SK-N-SH (cell line): ENCODE data around the gene LSM3. TPM values are rescaled to one million over a fixed set of nuclear protein-coding genes. Genes with fewer than 3 reads are reported as not detected.
A peak's percentile ranks its signal among the peaks of the same experiment; 100 is the strongest.

Source experiments
- CTCF ChIA-PET: fragments of 300-600, 350-600 bp; formaldehyde crosslinking; extraction: SDS; loops from one replicate; lab custom pipeline; 2021; lab: Yijun Ruan, JAX
- POLR2A ChIA-PET: fragments of 350-600 bp; sonication (Branson Sonifier 250); formaldehyde crosslinking; extraction: SDS; loops from one replicate; lab custom pipeline; 2020; ENCODE audit warnings: antibody characterized with exemption, inconsistent platforms; lab: Yijun Ruan, JAX
- DNase-seq: peaks from one replicate; pipeline ENCODE4 v3.0.0; 2012
- H2AFZ ChIP-seq: fragments of 200-600 bp; sonication (generic); 2 replicates; pipeline ENCODE4 v1.8.1; 2016; ENCODE audit warnings: antibody characterized with exemption, mild to moderate bottlenecking, low read depth
- H3F3A ChIP-seq: fragments of 200-600 bp; sonication (generic); replicated peaks from 2 replicates; pipeline ENCODE3; 2016; ENCODE audit warnings: antibody characterized with exemption, mild to moderate bottlenecking; ENCODE audit not compliant: insufficient read depth
- H3K27ac ChIP-seq, 2 experiments: fragments of 200-500 bp in 1 of 2; fragments of 200-600 bp in 1 of 2; sonication (Bioruptor generic) in 1 of 2; sonication (generic), shearing (Covaris generic) in 1 of 2; 2 replicates each; pipeline versions ENCODE4 v1.5.1 to v1.6.1; 2014 to 2016; ENCODE audit warnings: low read depth in 2 of 2, inconsistent platforms in 1 of 2, low read length in 1 of 2, mild to moderate bottlenecking in 1 of 2, mixed read lengths in 1 of 2
- H3K27me3 ChIP-seq: fragments of 200-600 bp; sonication (generic), shearing (Covaris generic); 2 replicates; pipeline ENCODE4 v1.6.1; 2016; ENCODE audit warnings: mixed run types; ENCODE audit not compliant: insufficient read depth
- H3K36me3 ChIP-seq, 2 experiments: fragments of 200-500 bp in 1 of 2; fragments of 200-600 bp in 1 of 2; sonication (Bioruptor generic) in 1 of 2; sonication (generic) in 1 of 2; replicated peaks in 1 of 2; 2 replicates each; pipeline versions ENCODE3 to v1.5.1; 2014 to 2016; ENCODE audit warnings: low read length in 1 of 2, mild to moderate bottlenecking in 1 of 2; ENCODE audit not compliant: insufficient read depth in 2 of 2, control insufficient read depth in 1 of 2
- H3K4me1 ChIP-seq, 2 experiments: fragments of 200-500 bp in 1 of 2; fragments of 200-600 bp in 1 of 2; sonication (Bioruptor generic) in 1 of 2; sonication (generic), shearing (Covaris generic) in 1 of 2; 2 replicates each; pipeline versions ENCODE4 v1.5.1 to v1.6.1; 2014 to 2016; ENCODE audit warnings: low read depth in 1 of 2, low read length in 1 of 2, mixed run types in 1 of 2; ENCODE audit not compliant: insufficient read depth in 2 of 2, control insufficient read depth in 1 of 2
- H3K4me2 ChIP-seq: fragments of 200-600 bp; sonication (generic), shearing (Covaris generic); 2 replicates; pipeline ENCODE4 v1.6.1; 2017; ENCODE audit warnings: mixed run types
- H3K4me3 ChIP-seq, 2 experiments: fragments of 200-500 bp in 1 of 2; fragments of 200-600 bp in 1 of 2; sonication (Bioruptor generic) in 1 of 2; sonication (generic), shearing (Covaris generic) in 1 of 2; 2 replicates each; pipeline versions ENCODE4 v1.5.1 to v1.8.1; 2014 to 2016; ENCODE audit warnings: low read depth in 2 of 2, inconsistent platforms in 1 of 2, low read length in 1 of 2, mild to moderate bottlenecking in 1 of 2, mixed read lengths in 1 of 2, moderate library complexity in 1 of 2
- H3K79me2 ChIP-seq: fragments of 200-600 bp; sonication (generic); 2 replicates; pipeline ENCODE4 v1.8.1; 2017; ENCODE audit warnings: mild to moderate bottlenecking; ENCODE audit not compliant: insufficient read depth
- H3K9ac ChIP-seq: fragments of 200-600 bp; sonication (generic); 2 replicates; pipeline ENCODE4 v1.6.1; 2017; ENCODE audit warnings: mixed run types
- H3K9me2 ChIP-seq: fragments of 200-600 bp; sonication (generic); 2 replicates; pipeline ENCODE4 v1.6.1; 2017; ENCODE audit warnings: mixed run types
- H3K9me3 ChIP-seq: fragments of 200-600 bp; sonication (generic); 2 replicates; pipeline ENCODE4 v1.6.1; 2017; ENCODE audit warnings: mixed run types, mild to moderate bottlenecking, moderate library complexity
- H4K20me1 ChIP-seq: fragments of 200-600 bp; sonication (generic); 2 replicates; pipeline ENCODE4 v1.6.1; 2017; ENCODE audit warnings: mild to moderate bottlenecking, mixed run types; ENCODE audit not compliant: insufficient read depth
- EZH2phosphoT487 ChIP-seq: fragments of 200-600 bp; sonication (generic); IDR thresholded peaks from 2 replicates; pipeline ENCODE4 v1.6.1; 2017; ENCODE audit warnings: low read depth, mixed run types, mild to moderate bottlenecking, antibody characterized with exemption, moderate library complexity, borderline replicate concordance
- FOSL2 ChIP-seq: IDR thresholded peaks from 2 replicates; pipeline ENCODE4 v1.4.0; 2012; ENCODE audit warnings: low read depth, mild to moderate bottlenecking, moderate library complexity, borderline replicate concordance
- GABPA ChIP-seq: IDR thresholded peaks from 2 replicates; pipeline ENCODE4 v1.4.0; 2012; ENCODE audit warnings: low read depth, mild to moderate bottlenecking
- JUND ChIP-seq: IDR thresholded peaks from 2 replicates; pipeline ENCODE4 v1.4.0; 2012
- NFIC ChIP-seq: IDR thresholded peaks from 2 replicates; pipeline ENCODE4 v1.4.0; 2012; ENCODE audit warnings: borderline replicate concordance
- PBX3 ChIP-seq: IDR thresholded peaks from 2 replicates; pipeline ENCODE4; 2012
- RAD21 ChIP-seq: IDR thresholded peaks from 2 replicates; pipeline ENCODE4 v1.6.1; 2012; ENCODE audit warnings: mild to moderate bottlenecking, low read length
- REST ChIP-seq: IDR thresholded peaks from 2 replicates; pipeline ENCODE4 v1.6.1; 2012; ENCODE audit warnings: mild to moderate bottlenecking, low read depth, low read length, moderate library complexity
- TAF1 ChIP-seq: IDR thresholded peaks from 2 replicates; pipeline ENCODE4 v1.6.1; 2012; ENCODE audit warnings: low read depth, mild to moderate bottlenecking, low read length, moderate library complexity, borderline replicate concordance
- YY1 ChIP-seq: IDR thresholded peaks from 2 replicates; pipeline ENCODE4 v1.4.0; 2012; ENCODE audit warnings: low read depth, mild to moderate bottlenecking
- WGBS: methylation state at CpG from one replicate; pipeline ENCODE4 v1.1.6; 2017; ENCODE audit warnings: low lambda C conversion rate; 5-methylcytosine and 5-hydroxymethylcytosine counted together
- polyA plus RNA-seq, 3 experiments: library from polyadenylated mRNA; depleted of rRNA; stranded (reverse); fragments of >200 nt; gene quantifications; 2 replicates each; pipeline ENCODE4 v1.2.3, GENCODE V29; 2012

Gene LSM3
- polyA plus RNA-seq, 1 of the 3 experiments (the other 2 are of a cell fraction) = 5.1 TPM

GRCh38 chr3:14211621-14212020 is 33.0 kb downstream of the LSM3 start:
- ChIA-PET CTCF (interaction anchor here (1.1 to 8.1 kb wide), 4 partner anchors 8 to 315 kb away, joined by 3 to 115 read pairs (median 20); no protein-coding TSS in a partner anchor), POLR2A (interaction anchor here (0.6 kb wide), 1 partner anchor 74 kb away, joined by 3 read pairs; no protein-coding TSS in a partner anchor)
- Histone ChIP-seq H3K9me2 (no peaks in the 10 kb centered on the region), H3K4me3 (no peak overlapping the region), H4K20me1 (no peaks in the 10 kb centered on the region), H3K27me3 (no peaks in the 10 kb centered on the region), H3K36me3 (no peaks in the 10 kb centered on the region), H3K9me3 (no peaks in the 10 kb centered on the region), H3F3A (peaks cover 19% of the 10 kb centered on the region), H3K4me2 (peak overlapping the region; percentile 68; the same call in 1 of the 2 replicates), H2AFZ (no peak overlapping the region), H3K79me2 (no peaks in the 10 kb centered on the region), H3K27ac (peak overlapping the region; percentile 73 to 82), H3K9ac (no peak overlapping the region; the same call in 1 of the 2 replicates), H3K4me1 (peaks cover 2 to 4% of the 10 kb centered on the region in 2 experiments; a peak in 2 of 4 replicates)
- no peak for TF ChIP-seq JUND
- TF ChIP-seq GABPA = no peak
- no peak for TF ChIP-seq YY1
- TF ChIP-seq NFIC = no peak
- no peak for DNase-seq
- WGBS = 42% methylated on average over 3 of the region's 4 CpGs

- Histone ChIP-seq H3K36me3 (no peaks in the 10 kb centered on the region), H3K9ac (no peak overlapping the region), H3F3A (peaks cover 19% of the 10 kb centered on the region), H3K4me3 (no peak overlapping the region), H2AFZ (no peak overlapping the region), H3K27me3 (no peaks in the 10 kb centered on the region), H3K79me2 (no peaks in the 10 kb centered on the region), H4K20me1 (no peaks in the 10 kb centered on the region), H3K4me2 (0 out of 2 replicates have a peak overlapping the region, but pooled peaks have one; percentile 68), H3K9me2 (no peaks in the 10 kb centered on the region), H3K4me1 (peaks cover 2 to 4% of the 10 kb centered on the region in 2 experiments; a peak in 2 of 4 replicates), H3K9me3 (no peaks in the 10 kb centered on the region), H3K27ac (peak overlapping the region; percentile 73 to 82; a peak in 3 of 4 replicates)
- DNase-seq = no peak
- CTCF ChIA-PET = interaction anchor here (1.1 to 8.1 kb wide), 5 partner anchors 8 to 316 kb away, joined by 3 to 115 read pairs (median 6); no protein-coding TSS in a partner anchor
- no peak for TF ChIP-seq FOSL2
- no peak for TF ChIP-seq EZH2phosphoT487
- no peak for TF ChIP-seq TAF1
- no peak for TF ChIP-seq REST
- TF ChIP-seq RAD21 = no peak
- no peak for TF ChIP-seq PBX3
- POLR2A ChIA-PET = no interaction called here
- WGBS = 66% methylated on average over 2 of the region's 3 CpGs
Observed at GRCh38 chr3:14212032-14212431, 33.4 kb downstream of the LSM3 start.
